CD4-positive, alpha-beta T cell treated with Interleukin-6 for 4 hours (primary cell): ENCODE data around the gene P2RX4.
"Not testable (repeated sequence)": the region's sequence is repeated elsewhere in the genome, so short reads cannot be mapped to it uniquely, and the experiment has no call there.

Experiments used
- DNase-seq: peaks from one replicate; pipeline ENCODE4 v3.0.0-alpha.2; 2020; ENCODE audit warnings: mixed read lengths

The P2RX4 gene

GRCh38 chr12:121189619-121190155 is 20.2 kb upstream of the P2RX4 start:
- no peak for DNase-seq

GRCh38 chr12:121190523-121191031 is 19.4 kb upstream of the P2RX4 start:
- DNase-seq: no peak

- DNase-seq: no peak
These were observed 18.8 kb upstream of the P2RX4 start for GRCh38 chr12:121191151-121191550.

GRCh38 chr12:121196902-121197301 is 13.0 kb upstream of the P2RX4 start:
- peak; percentile 14 for DNase-seq

- DNase-seq: no peak
These were observed 11.0 kb upstream of the P2RX4 start for GRCh38 chr12:121198949-121199348.

- not testable (repeated sequence) for DNase-seq
These were observed 8.8 kb upstream of the P2RX4 start for GRCh38 chr12:121201140-121201539.

- DNase-seq: no peak
These were observed 7.2 kb upstream of the P2RX4 start for GRCh38 chr12:121202407-121203355.

- DNase-seq: no peak
These were observed 6.4 kb upstream of the P2RX4 start for GRCh38 chr12:121203482-121203881.

GRCh38 chr12:121205491-121205890 is 4.4 kb upstream of the P2RX4 start:
- no peak for DNase-seq

GRCh38 chr12:121208571-121208970 is 1.4 kb upstream of the P2RX4 start:
- DNase-seq: not testable (repeated sequence)

GRCh38 chr12:121209221-121209620 is 708 bp upstream of the P2RX4 start:
- no peak for DNase-seq

GRCh38 chr12:121212875-121213274 is 2.9 kb downstream of the P2RX4 start:
- DNase-seq: no peak

GRCh38 chr12:121214166-121214777 is 4.3 kb downstream of the P2RX4 start:
- no peak for DNase-seq

- no peak for DNase-seq
These were observed 5.2 kb downstream of the P2RX4 start for GRCh38 chr12:121214855-121215745.

GRCh38 chr12:121216102-121216501 is 6.2 kb downstream of the P2RX4 start:
- no peak for DNase-seq

- no peak for DNase-seq
These were observed 7.1 kb downstream of the P2RX4 start for GRCh38 chr12:121217063-121217462.

- no peak for DNase-seq
These were observed 7.8 kb downstream of the P2RX4 start for GRCh38 chr12:121217761-121218160.

GRCh38 chr12:121218588-121219352 is 8.8 kb downstream of the P2RX4 start:
- DNase-seq: no peak

- no peak for DNase-seq
These were observed 9.5 kb downstream of the P2RX4 start for GRCh38 chr12:121219353-121219986.

GRCh38 chr12:121222847-121223246 is 12.9 kb downstream of the P2RX4 start:
- peak; percentile 40 for DNase-seq
